Measurements from ENCODE around the gene ZNF442.

DNA sequence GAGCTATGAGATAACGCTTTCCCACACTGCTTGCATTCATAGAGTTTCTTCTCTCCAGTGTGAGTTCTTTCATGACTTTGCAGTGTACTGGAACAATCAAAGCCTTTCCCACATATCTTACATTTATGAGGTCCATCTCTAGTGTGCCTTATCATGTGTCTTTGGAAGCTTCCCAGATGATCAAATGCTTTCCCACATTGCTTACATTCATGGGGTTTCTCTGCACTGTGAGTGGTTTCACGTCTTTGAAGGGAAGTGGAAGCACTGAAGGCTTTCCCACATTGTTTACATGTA, 14.9 kb upstream of the ZNF442 start:
- TF ChIP-seq, protein P1, sequence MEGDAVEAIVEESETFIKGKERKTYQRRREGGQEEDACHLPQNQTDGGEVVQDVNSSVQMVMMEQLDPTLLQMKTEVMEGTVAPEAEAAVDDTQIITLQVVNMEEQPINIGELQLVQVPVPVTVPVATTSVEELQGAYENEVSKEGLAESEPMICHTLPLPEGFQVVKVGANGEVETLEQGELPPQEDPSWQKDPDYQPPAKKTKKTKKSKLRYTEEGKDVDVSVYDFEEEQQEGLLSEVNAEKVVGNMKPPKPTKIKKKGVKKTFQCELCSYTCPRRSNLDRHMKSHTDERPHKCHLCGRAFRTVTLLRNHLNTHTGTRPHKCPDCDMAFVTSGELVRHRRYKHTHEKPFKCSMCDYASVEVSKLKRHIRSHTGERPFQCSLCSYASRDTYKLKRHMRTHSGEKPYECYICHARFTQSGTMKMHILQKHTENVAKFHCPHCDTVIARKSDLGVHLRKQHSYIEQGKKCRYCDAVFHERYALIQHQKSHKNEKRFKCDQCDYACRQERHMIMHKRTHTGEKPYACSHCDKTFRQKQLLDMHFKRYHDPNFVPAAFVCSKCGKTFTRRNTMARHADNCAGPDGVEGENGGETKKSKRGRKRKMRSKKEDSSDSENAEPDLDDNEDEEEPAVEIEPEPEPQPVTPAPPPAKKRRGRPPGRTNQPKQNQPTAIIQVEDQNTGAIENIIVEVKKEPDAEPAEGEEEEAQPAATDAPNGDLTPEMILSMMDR (IDR thresholded peaks at IDR 0.05) = no peak
- no peak for TF ChIP-seq POLR2A (IDR thresholded peaks at IDR 0.05)
